Measurements from ENCODE around the gene FBXO42.
A peak's percentile ranks its signal among the peaks of the same experiment; 100 is the strongest.
"Not testable (repeated sequence)": the region's sequence is repeated elsewhere in the genome, so short reads cannot be mapped to it uniquely, and the experiment has no call there.

FBXO42 gene

GRCh38 chr1:16215882-16216753 is 136.2 kb downstream of the FBXO42 start:
- peak; percentile 78 for DNase-seq

DNA sequence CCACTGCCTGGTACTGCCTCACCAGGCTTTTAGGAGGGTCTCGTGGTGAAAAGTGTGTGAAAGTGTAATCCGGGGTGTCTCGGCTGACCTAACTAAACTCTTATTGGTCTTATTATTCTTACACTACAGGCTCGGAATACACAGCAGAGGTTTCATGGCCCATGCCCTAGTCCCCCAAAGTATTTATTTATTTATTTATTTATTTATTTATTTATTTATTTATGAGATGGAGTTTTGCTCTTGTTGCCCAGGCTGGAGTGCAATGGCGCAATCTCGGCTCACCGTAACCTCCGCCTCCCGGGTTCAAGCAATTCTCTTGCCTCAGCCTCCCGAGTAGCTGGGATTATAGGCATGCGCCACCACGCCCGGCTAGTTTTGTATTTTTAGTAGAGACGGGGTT is 137.0 kb downstream of the FBXO42 start:
- not testable (repeated sequence) for DNase-seq

GRCh38 chr1:16213544-16213943 is 138.7 kb downstream of the FBXO42 start:
- not testable (repeated sequence) for DNase-seq

- DNase-seq: no peak
Observed at GRCh38 chr1:16213013-16213412, 139.3 kb downstream of the FBXO42 start.

- DNase-seq: no peak
Observed at GRCh38 chr1:16212251-16212961, 139.9 kb downstream of the FBXO42 start, which contains the start of gene ARHGEF19. Gene ARHGEF19 (minus strand): TSS chr1:16212652. CDS start chr1:16209054, 3,598 bp downstream.

DNA sequence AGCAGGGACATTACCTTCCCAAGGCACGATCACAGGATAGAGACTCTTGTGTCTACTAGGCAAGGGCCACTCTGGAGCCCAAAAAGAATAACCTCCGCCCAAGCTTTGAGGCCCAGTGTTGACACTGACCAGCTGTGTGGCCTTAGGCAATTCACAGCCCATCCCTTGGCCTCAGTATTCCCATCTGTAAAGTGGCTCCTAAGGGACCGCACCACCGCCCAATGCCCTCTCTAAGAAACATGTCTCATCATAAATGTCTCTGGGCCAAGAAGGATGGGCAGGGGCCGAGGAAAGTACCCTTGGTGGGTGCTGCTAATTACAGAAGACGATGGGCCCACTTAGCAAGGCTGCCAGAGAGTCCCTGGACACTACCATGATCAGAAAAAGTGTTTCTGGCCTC is 140.5 kb downstream of the FBXO42 start:
- DNase-seq: no peak

DNA sequence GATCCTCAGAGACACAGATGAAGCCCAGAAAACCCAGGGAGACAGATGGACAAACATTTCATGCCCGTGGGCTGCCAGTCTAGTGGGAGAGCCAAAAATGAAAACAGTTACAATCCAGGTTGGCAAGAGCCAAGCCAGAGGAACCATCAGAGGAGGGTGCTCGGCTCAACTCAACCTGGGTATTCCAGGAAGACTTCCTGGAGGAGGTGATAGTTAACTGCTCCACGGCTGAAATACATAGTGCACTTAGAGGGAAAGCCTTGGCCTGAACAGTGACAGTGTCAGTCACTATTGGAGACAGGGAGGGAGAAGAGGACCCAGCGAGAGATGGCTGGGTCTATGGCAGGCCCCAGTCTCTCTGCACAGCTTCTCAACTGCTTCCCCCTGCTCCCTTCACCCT is 141.7 kb downstream of the FBXO42 start:
- DNase-seq: no peak

DNA sequence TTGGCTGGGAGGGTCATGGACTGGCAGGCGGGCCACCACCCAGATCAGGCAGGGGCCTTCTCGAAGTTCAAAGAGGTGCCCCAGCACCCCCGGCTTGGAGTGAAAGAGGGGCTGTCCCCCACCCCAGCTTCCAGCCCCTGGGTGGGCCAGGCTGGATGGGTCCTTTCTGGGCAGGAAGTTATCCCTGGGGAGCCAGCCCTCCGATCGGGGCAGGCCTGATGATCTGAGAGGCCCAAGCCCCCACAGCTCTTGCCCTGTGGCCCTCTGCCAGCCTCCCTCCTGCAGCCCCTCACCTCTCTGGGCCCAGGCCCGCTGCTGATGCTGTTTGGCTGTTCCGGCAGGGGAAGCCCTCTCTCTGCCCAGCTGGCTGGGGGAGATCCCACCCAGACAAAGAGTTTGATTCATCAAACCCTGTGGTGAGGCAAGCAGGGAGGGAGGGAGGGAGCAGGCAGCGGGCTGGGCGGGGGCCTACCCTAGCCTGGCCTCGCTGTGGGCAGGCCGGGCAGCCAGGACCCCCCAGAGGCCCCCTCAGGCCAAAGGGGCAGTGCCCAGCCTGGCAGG is 142.4 kb downstream of the FBXO42 start:
- no peak for DNase-seq

DNA sequence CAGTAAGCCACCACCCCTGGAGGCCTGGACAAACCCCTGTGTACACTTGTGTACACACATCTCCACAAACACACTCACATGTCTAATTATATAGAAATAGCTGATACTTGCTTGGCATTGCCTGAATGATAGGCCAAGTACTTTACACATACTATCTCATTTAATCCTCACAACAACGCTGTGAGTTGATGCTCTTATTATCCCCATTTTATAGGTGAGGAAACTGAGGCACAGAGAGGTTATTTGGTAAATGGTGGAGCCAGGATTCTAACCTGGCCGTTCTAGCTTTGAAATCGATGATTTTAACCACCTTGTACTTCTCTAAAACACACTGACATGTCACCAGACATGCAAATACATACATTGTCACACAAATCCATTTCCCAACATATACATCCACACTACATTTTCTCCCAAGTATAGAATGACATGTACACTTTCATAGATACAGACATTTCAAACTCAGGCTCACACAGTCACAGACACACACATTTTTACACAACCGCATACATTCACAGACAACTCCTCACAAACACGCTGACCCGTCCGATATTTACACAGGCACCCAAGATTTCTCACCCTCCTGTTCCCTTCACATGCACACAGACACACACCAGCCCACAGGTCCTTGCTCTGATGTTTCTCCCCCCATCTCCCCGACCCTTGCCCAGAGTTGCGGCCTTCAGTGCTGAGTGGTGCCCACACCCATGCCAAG is 143.0 kb downstream of the FBXO42 start:
- DNase-seq: no peak

DNA sequence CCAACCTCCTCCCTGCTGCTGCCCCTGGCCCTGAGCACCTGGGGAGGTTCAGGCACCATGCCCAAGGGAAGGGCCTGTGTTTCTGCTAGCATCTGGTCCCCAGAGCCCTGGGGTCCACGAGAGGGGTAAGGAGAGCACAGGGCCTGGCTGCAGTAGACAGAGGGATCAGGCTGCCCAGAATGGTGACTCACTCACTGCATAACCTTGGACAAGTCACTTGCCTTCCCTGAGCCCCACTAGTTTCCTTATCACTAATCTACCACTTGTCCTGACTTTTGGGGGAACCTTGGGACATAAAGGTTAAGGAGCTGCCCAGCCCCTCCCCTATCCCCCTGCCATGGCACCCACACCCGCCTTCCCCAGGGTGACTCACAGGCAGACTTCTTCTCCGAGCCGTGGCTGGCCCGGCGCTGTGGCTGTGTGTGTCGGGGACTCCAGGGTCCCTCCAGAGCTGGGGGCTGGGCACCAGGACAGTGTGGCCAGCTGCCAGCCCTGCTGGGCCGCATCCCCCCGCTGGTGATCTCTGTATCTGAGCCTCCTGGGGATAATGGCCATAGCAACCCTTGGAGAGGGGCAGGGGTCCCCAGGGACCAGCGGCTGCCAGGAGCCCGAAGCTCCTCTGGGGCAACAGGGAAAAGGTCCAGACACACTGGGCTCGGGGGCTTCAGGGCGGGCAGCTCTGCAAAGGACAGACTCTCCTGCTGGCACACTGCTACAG is 143.9 kb downstream of the FBXO42 start:
- DNase-seq: no peak

GRCh38 chr1:16207318-16208269 is 144.7 kb downstream of the FBXO42 start:
- no peak for DNase-seq

- peak; percentile 96 for DNase-seq
Observed at GRCh38 chr1:16206547-16207317, 145.5 kb downstream of the FBXO42 start.

DNA sequence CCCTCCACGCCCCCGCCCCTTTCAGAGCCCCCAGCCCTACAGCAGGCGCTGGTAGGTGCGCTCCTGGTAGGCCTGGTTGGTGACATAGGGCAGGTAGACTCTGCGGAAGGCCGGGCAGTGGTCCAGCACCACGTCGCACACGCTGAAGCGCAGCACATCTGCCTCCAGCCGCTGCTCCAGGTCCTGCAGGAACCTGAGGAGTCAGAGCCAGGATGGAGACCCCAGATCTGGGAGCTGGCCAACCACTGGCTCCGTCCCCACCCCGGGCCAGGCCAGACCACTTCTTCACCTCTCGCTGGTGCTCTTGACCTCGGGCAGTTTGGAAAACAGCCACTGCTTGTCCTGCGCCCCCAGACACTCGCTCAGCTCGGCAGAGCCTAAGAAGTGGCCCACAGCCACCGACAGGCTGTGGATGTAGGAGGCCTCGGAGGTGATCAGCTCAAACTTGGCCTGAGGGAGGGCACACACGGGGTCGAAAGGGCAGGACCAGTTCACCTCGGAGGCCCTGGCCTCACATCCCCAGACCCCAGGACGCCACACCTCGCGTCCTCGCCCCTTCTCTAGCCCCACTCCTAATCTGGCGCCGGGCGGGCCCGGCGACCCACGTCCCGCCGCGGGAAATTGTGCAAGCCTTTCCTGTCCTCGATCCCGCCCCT is 146.3 kb downstream of the FBXO42 start:
- DNase-seq: no peak

DNA sequence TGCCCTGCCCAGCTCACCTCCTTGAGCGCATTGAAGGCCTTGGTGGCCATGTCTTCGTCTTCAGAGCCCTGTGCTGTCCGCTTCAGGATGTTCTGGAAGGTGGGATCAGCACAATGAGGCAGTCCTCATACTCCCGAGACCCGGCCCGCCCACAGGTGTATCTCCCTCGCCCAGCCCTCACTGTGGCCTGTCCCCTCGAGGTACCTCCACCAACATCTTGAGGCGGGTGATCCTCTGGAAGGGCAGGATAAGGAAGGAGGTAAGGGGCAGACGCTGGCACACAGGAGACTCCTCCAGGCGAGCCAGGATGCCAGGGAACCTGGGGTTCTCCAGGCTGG is 147.0 kb downstream of the FBXO42 start:
- no peak for DNase-seq

- peak; percentile 59 for DNase-seq
Observed at GRCh38 chr1:16204634-16205333, 147.5 kb downstream of the FBXO42 start.

- DNase-seq: no peak
Observed at GRCh38 chr1:16204216-16204615, 148.1 kb downstream of the FBXO42 start.

DNA sequence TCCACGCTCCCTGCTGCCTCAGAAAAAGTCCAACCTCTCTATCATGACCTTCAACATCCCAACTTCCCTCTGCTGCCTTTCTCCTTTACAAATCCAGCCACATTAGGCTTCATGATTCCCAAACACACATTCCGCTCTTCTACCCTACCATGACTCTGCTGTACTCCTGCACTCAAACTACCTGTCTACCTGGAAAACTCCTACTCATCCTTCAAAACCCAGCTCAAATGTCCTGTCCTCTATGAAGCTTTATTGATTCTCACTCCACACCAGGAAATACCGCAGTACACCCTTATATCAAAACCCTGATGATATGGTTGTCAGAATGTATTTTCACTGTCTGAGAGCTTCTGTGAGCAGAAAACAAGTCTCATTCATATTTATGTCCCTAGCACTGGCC is 148.7 kb downstream of the FBXO42 start:
- no peak for DNase-seq

DNA sequence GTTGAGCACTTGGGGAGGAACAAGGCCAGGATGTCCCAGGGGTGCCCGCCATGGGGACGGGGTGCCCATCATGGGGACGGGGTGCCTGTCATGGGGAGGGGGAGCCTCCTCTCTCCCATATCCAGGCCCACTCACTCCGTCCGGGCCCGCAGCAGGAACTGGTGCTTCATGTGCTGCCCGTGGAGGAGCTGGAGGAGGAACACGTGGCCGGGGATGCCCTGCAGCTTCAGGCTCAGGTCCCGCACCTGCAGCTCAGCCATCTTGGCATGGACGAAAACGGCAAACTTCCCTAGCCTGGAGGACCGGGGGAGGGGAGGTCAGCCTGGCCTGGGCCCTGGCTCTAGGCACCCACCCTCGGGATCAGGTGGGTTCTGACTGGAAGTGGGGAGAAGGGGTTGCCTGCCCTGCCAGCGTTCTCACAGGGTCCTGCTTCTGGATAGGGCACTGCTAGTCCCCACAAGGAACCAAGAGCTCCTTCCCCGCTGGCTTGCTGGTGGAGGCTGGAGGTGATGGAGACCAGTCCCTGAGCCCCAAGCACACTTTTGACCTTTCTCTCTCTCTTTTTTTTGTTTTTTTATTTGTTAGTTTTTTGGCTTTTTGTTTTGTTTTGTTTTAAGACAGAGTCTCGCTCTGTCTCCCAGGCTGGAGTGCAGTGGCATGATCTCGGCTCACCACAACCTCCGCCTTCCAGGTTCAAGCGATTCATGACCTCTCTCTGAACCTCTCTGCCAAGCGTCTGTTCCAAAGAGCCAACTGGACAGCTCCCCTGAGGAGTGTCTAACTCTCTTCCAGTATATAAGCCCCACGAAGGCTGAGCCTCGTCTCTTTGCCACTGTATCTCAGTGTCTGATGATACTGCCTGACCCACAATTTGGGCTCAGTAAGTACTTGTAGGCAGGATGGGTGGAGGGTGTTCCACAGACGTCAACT is 149.7 kb downstream of the FBXO42 start:
- no peak for DNase-seq

All from activated CD4-positive, alpha-beta T cell treated with anti-CD3 and anti-CD28 coated beads for 48 hours (primary cell).